Measurements from ENCODE around the gene SPOUT1.
"Not testable (repeated sequence)": the region's sequence is repeated elsewhere in the genome, so short reads cannot be mapped to it uniquely, and the experiment has no call there.

Gene SPOUT1

GRCh38 chr9:128808543-128808942 is 21.1 kb downstream of the SPOUT1 start:
- no peak for DNase-seq

- DNase-seq = no peak
These were observed 21.8 kb downstream of the SPOUT1 start for GRCh38 chr9:128807827-128808226.

GRCh38 chr9:128805661-128806060 is 23.9 kb downstream of the SPOUT1 start:
- no peak for DNase-seq

- DNase-seq = no peak
These were observed 27.1 kb downstream of the SPOUT1 start for GRCh38 chr9:128802482-128802881.

GRCh38 chr9:128800061-128800460 is 29.5 kb downstream of the SPOUT1 start:
- no peak for DNase-seq

GRCh38 chr9:128798896-128799295 is 30.7 kb downstream of the SPOUT1 start:
- peak; percentile 49 for DNase-seq

- peak; percentile 19 for DNase-seq
These were observed 34.6 kb downstream of the SPOUT1 start for GRCh38 chr9:128794961-128795360.

- no peak for DNase-seq
These were observed 36.5 kb downstream of the SPOUT1 start for GRCh38 chr9:128792978-128793686.

GRCh38 chr9:128792134-128792533 is 37.5 kb downstream of the SPOUT1 start:
- DNase-seq = no peak

GRCh38 chr9:128790536-128790935 is 39.1 kb downstream of the SPOUT1 start:
- no peak for DNase-seq

GRCh38 chr9:128788445-128788844 is 41.1 kb downstream of the SPOUT1 start:
- DNase-seq = no peak

GRCh38 chr9:128787659-128788058 is 41.9 kb downstream of the SPOUT1 start:
- DNase-seq = peak; percentile 16

GRCh38 chr9:128786681-128787601 is 42.7 kb downstream of the SPOUT1 start, which contains the start of gene TBC1D13:
Gene TBC1D13, plus strand, starts transcription at chr9:128787253. Its CDS starts 101 bp downstream, at chr9:128787354.
- DNase-seq = peak; percentile 86

- DNase-seq = no peak
These were observed 44.2 kb downstream of the SPOUT1 start for GRCh38 chr9:128785427-128785826.

- DNase-seq = no peak
These were observed 46.9 kb downstream of the SPOUT1 start for GRCh38 chr9:128782669-128783068.

- no peak for DNase-seq
These were observed 48.2 kb downstream of the SPOUT1 start for GRCh38 chr9:128781187-128782070.

GRCh38 chr9:128780093-128780492 is 49.5 kb downstream of the SPOUT1 start:
- not testable (repeated sequence) for DNase-seq

GRCh38 chr9:128774804-128775203 is 54.8 kb downstream of the SPOUT1 start:
- DNase-seq = no peak

- DNase-seq = no peak
These were observed 56.5 kb downstream of the SPOUT1 start for GRCh38 chr9:128773049-128773448.

- DNase-seq = peak; percentile 90
These were observed 57.7 kb downstream of the SPOUT1 start, which contains the start of gene ZER1 for GRCh38 chr9:128771745-128772519. Gene ZER1, minus strand, starts transcription at chr9:128771927. Its CDS starts 16,362 bp downstream, at chr9:128755565.

GRCh38 chr9:128771094-128771721 is 58.4 kb downstream of the SPOUT1 start:
- no peak for DNase-seq
